ENCODE measurements around the gene ATP9B.
"Not testable (repeated sequence)": the region's sequence is repeated elsewhere in the genome, so short reads cannot be mapped to it uniquely, and the experiment has no call there.

Gene ATP9B

GRCh38 chr18:79299272-79299671 lies 230.1 kb downstream of the ATP9B start:
- FAIRE-seq: no peak

GRCh38 chr18:79299711-79300110 lies 230.5 kb downstream of the ATP9B start:
- FAIRE-seq: no peak

- no peak for FAIRE-seq
These were observed 231.2 kb downstream of the ATP9B start for GRCh38 chr18:79300413-79300812.

GRCh38 chr18:79302120-79302519 lies 232.9 kb downstream of the ATP9B start:
- no peak for FAIRE-seq

- FAIRE-seq: no peak
These were observed 236.7 kb downstream of the ATP9B start for GRCh38 chr18:79305911-79306310.

- FAIRE-seq: no peak
These were observed 240.6 kb downstream of the ATP9B start for GRCh38 chr18:79309614-79310358.

- FAIRE-seq: no peak
These were observed 245.7 kb downstream of the ATP9B start for GRCh38 chr18:79314838-79315388.

GRCh38 chr18:79315596-79315995 lies 246.4 kb downstream of the ATP9B start:
- no peak for FAIRE-seq

- FAIRE-seq: no peak
These were observed 248.5 kb downstream of the ATP9B start for GRCh38 chr18:79317703-79318102.

GRCh38 chr18:79318142-79318673 lies 249.0 kb downstream of the ATP9B start:
- FAIRE-seq: no peak

GRCh38 chr18:79320216-79320850 lies 251.1 kb downstream of the ATP9B start:
- no peak for FAIRE-seq

- FAIRE-seq: no peak
These were observed 252.6 kb downstream of the ATP9B start for GRCh38 chr18:79321625-79322405.

GRCh38 chr18:79322441-79322840 lies 253.2 kb downstream of the ATP9B start:
- no peak for FAIRE-seq

- no peak for FAIRE-seq
These were observed 254.3 kb downstream of the ATP9B start for GRCh38 chr18:79323471-79323870.

GRCh38 chr18:79326413-79327198 lies 257.4 kb downstream of the ATP9B start:
- FAIRE-seq: no peak

GRCh38 chr18:79327199-79327721 lies 258.1 kb downstream of the ATP9B start:
- FAIRE-seq: no peak

GRCh38 chr18:79327915-79328314 lies 258.7 kb downstream of the ATP9B start:
- FAIRE-seq: not testable (repeated sequence)

GRCh38 chr18:79328887-79329286 lies 259.7 kb downstream of the ATP9B start:
- FAIRE-seq: no peak

- FAIRE-seq: no peak
These were observed 260.6 kb downstream of the ATP9B start for GRCh38 chr18:79329786-79330185.

- no peak for FAIRE-seq
These were observed 263.5 kb downstream of the ATP9B start for GRCh38 chr18:79332646-79333045.

GRCh38 chr18:79333046-79333445 lies 263.9 kb downstream of the ATP9B start:
- no peak for FAIRE-seq

All from colon (tissue), 2 donors.